GM10266 (cell line): ENCODE results near the gene FKBP7.
"Not testable (repeated sequence)": the region's sequence is repeated elsewhere in the genome, so short reads cannot be mapped to it uniquely, and the experiment has no call there.

Experiments
- DNase-seq: peaks from one replicate; pipeline ENCODE4 v3.0.0; 2012; ENCODE audit errors: extremely low spot score
- TF ChIP-seq, protein P1 (sequence below): IDR thresholded peaks from 2 replicates; pipeline ENCODE4 v1.5.1; 2012; ENCODE audit warnings: mild to moderate bottlenecking, low read depth; ENCODE audit not compliant: control insufficient read depth, insufficient read depth; ENCODE audit errors: missing control alignments

Gene FKBP7, protein sequence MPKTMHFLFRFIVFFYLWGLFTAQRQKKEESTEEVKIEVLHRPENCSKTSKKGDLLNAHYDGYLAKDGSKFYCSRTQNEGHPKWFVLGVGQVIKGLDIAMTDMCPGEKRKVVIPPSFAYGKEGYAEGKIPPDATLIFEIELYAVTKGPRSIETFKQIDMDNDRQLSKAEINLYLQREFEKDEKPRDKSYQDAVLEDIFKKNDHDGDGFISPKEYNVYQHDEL

DNA sequence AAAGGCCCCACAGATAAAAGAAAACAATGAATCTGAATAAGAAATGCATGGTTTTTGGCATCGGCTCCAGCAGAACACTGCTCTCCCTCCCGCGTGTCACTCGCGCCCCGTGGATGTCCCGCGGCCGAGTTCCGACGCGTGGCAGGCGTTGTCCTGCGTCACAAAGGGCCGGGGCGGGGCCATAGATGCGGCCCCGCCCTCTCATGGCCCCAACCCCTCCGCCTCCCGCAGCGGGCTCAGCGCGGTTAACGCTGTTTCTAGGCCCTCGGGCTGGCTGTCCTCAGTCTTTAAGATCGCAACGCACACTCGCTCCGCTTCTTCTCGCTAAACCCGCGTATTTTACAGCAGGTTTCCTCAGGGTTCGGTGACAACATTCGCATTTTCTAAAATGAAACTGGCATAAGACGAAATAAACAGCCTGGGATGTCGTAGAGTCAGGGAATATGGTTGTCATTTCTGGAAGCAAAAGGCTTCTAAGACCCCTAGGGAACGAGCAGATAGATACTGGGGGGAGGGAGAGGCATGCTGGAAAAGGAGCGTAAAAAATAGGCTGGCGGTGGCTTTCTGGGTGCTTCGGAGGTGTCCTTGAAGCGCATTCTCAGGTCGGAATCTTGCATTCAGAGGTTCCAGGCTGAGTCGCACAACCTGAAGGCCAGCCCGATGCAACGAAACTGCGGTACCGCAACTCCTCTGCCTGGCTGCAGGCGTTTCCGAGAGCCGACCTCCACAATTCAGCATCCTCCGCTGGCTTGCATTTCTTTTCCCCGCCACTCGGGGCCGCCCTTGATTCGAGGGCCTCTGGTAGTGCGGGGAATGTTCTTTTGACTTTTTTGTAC is at the start of gene FKBP7:
Gene FKBP7, minus strand, starts transcription at position 162 of the 836 bp plus-strand sequence. Its CDS starts 101 bp downstream, at position 61.
- DNase-seq: peak; percentile 83
- TF ChIP-seq, protein P1, sequence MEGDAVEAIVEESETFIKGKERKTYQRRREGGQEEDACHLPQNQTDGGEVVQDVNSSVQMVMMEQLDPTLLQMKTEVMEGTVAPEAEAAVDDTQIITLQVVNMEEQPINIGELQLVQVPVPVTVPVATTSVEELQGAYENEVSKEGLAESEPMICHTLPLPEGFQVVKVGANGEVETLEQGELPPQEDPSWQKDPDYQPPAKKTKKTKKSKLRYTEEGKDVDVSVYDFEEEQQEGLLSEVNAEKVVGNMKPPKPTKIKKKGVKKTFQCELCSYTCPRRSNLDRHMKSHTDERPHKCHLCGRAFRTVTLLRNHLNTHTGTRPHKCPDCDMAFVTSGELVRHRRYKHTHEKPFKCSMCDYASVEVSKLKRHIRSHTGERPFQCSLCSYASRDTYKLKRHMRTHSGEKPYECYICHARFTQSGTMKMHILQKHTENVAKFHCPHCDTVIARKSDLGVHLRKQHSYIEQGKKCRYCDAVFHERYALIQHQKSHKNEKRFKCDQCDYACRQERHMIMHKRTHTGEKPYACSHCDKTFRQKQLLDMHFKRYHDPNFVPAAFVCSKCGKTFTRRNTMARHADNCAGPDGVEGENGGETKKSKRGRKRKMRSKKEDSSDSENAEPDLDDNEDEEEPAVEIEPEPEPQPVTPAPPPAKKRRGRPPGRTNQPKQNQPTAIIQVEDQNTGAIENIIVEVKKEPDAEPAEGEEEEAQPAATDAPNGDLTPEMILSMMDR: peak; percentile 93

DNA sequence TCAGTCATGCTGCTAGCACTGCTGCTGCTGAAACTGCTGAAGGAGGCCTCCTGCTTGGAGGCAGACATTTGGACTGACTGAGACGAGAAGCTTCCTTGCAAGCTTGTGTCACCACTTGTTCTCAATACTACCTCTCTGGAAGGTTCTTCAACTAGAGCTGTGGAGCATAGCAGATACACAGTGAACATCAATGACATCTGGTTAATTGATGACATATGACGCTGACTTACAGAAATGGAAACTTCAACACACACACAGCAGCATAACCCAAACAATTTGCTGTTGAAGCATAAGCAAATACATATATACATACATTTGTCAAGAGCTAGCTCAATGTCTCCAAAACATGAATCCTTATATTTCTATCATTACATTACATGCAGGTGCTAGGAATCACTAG is 49.2 kb upstream of the FKBP7 start:
- no peak for DNase-seq
- TF ChIP-seq, protein P1: no peak

DNA sequence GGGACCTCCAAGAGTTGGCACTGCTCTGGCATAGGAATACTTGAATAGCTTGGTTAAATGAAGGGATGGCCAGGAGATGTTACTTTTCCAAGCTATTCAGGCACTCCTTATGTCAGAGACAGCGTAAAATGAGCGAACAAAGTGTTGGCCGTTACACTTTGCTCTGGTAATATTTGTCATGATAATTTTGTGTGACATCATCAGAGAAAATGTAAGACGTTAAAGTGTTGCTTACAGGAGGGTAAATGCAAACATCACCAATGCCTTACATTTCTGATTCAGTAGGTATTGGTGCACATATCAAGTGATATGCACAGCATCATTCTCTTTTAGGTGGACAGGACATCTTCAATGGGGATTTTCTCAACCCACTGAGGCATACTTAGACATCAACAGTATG is 47.9 kb upstream of the FKBP7 start:
- TF ChIP-seq, protein P1: no peak
- DNase-seq: no peak

DNA sequence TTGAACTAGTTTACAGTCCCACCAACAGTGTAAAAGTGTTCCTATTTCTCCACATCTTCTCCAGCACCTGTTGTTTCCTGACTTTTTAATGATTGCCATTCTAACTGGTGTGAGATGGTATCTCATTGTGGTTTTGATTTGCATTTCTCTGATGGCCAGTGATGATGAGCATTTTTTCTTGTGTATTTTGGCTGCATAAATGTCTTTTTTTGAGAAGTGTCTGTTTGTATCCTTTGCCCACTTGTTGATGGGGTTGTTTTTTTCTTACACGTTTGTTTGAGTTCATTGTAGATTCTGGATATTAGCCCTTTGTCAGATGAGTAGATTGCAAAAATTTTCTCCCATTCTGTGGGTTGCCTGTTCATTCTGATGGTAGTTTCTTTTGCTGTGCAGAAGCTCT is 47.1 kb upstream of the FKBP7 start:
- DNase-seq: not testable (repeated sequence)

DNA sequence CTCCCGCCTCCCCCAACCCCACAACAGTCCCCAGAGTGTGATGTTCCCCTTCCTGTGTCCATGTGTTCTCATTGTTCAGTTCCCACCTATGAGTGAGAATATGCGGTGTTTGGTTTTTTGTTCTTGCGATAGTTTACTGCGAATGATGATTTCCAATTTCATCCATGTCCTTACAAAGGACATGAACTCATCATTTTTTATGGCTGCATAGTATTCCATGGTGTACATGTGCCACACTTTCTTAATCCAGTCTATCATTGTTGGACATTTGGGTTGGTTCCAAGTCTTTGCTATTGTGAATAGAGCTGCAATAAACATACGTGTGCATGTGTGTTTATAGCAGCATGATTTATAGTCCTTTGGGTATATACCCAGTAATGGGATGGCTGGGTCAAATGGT is 46.6 kb upstream of the FKBP7 start:
- DNase-seq: not testable (repeated sequence)

DNA sequence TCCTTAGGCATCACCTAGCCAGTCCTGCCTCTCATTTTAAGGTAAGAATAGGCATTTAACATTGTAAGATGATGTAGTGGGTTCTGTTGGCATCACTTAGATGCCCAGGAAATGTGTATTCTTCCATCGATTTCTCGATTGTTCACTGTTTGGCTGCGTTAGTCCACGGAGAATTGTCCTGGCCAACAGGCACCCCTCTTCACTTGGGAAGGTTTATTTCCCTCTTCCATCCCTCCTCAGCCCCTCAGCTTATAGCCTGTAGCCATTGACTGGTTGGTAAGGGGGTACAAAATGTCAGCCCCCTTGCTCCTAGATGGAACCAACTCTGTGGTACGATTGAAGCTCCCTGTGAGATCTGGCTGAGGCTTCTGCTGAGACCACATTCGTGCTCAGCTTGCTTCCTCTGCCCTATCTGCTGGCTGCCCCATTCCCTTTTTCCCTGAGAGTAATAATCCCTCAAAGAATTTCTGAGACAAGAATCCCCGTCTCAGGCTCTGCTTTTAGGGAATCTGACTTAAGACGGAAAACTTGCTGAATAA is 45.3 kb upstream of the FKBP7 start:
- TF ChIP-seq, protein P1: no peak
- no peak for DNase-seq

DNA sequence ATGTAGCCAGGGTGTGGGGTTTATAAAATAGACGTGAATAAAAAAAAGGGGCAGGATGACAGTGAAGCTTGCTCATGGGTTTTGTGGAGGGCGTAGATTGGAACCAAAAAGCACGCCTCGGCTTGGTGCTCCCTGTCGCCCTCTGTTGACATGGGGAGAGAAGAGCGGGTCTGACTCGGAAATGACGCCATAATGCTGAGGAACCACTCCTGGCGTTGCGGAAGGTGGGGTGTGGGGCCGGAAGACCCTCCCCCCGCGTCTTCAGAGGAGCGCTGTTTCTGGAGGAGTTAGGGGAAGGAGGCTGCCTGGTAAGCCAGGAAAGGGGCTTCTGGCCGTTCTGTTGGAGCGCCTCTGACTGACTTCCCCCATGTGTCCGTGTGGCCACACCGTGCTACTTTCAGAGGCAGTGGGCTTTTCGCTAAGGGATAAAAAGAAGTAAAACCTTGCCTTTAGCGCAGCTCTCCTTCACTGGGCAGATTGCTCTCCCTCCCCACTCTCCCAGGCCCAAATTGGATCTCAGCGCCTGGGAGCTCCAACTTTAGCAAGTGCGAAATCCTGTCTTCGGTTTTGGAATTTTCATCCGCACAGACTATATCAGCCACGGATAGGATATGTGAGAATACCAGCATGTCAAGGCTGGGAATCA is 44.7 kb upstream of the FKBP7 start:
- TF ChIP-seq, protein P1: peak; percentile 77

More for the DNA sequence above, 44.7 kb upstream of the FKBP7 start:
- DNase-seq: peak; percentile 81
